Testis (tissue), 2 donors: ENCODE results near the gene PGAM2.

Source experiments
- POLR2A ChIP-seq: fragments of 450-650 bp; IDR thresholded peaks from one replicate; pipeline ENCODE4 v1.6.1; 2017; ENCODE audit warnings: antibody characterized with exemption, mild to moderate bottlenecking, moderate library complexity
- TF ChIP-seq, protein P1 (sequence below), 3 experiments: fragments of 450-650 bp in 2 of 3; fragments of 200-600 bp in 1 of 3; sonication (generic) in 1 of 3; IDR thresholded peaks; one replicate each; pipeline ENCODE4 v1.5.1; 2016 to 2019; ENCODE audit warnings: antibody characterized with exemption in 3 of 3, mild to moderate bottlenecking in 2 of 3, moderate library complexity in 1 of 3

DNA sequence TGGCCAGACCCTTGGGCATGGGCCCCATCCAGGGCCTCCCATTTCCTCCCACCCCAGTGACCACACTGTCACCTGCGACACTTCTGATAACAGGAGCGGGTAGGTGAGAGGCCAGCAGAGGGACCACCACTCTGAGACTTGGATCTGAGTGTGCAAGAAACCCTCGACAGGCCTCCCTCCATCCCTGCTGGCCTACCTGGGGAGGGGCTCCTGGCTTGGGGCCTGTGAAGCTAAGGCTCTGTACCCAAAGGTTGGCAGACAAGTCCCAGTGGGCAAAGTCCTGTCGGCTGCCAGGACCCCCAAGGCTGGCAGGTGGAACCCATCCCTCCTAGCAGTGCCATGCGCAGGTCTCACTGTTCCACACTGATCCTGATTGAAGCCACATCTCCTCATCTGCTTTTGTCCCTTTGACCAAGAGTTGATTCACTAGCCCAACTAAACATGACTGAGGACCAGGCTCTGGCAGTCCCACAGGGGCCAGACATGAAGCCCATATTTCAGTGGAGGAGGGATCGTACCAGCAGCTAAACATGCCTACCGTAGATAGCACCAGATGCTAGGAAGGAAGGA is 1.2 kb upstream of the PGAM2 start:
- TF ChIP-seq, protein P1, sequence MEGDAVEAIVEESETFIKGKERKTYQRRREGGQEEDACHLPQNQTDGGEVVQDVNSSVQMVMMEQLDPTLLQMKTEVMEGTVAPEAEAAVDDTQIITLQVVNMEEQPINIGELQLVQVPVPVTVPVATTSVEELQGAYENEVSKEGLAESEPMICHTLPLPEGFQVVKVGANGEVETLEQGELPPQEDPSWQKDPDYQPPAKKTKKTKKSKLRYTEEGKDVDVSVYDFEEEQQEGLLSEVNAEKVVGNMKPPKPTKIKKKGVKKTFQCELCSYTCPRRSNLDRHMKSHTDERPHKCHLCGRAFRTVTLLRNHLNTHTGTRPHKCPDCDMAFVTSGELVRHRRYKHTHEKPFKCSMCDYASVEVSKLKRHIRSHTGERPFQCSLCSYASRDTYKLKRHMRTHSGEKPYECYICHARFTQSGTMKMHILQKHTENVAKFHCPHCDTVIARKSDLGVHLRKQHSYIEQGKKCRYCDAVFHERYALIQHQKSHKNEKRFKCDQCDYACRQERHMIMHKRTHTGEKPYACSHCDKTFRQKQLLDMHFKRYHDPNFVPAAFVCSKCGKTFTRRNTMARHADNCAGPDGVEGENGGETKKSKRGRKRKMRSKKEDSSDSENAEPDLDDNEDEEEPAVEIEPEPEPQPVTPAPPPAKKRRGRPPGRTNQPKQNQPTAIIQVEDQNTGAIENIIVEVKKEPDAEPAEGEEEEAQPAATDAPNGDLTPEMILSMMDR (IDR thresholded peaks at IDR 0.05): no peak
- TF ChIP-seq POLR2A: no peak
